ENCODE results near the gene BNIP5.

BNIP5 gene, protein sequence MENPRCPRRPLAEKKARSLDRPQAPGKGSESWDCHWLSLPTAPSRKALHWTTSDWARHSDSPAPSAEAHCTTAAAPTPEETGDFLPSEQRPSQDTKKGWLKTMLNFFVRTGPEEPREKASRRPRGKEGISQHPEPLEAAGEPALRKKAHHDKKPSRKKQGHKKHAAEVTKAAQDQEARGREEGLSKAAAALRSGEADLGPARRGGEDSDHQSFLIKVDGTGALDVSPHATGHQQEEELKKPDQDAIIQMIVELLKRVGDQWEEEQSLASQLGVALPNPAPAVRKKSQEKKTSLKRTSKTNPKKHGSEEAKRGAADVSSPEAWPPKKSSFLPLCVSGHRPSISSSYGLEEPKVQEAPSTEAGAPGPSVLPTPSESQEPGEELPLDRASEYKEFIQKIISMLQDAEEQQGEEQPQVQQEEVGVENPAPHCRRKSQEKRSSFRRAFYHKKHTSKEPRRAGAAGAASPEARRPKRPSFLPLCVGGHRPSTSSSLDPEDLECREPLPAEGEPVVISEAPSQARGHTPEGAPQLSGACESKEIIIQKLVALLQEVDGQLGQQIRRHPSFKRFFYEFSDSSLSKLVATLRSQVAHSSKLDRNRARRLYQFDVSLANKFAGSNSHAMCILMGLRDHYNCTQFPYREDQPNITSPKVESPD

DNA sequence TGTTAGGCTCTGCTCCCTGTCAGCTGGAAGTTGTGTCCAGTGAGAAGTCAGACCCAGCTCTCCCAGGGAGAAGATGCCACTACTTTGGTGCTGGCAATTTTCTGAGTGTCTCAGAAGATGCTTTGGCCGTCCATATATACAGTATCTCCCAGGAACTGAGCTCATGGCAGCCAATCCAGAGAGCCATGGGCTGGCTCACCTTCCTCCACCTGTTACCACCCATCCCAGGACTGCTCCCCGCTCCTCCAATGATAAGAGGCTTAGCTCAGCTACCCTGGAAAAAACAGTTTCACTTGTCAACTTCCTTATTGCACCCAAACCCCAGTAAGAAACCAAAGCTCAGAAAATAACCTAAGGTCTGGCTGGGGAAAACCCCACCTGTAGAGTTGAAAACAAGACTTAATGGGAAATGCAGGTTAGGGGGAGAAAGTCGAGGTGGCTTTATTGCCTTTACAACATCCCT lies at the start of gene BNIP5:
Gene BNIP5 (minus strand): TSS at position 110 of the 463 bp plus-strand sequence. CDS start 6,198 bp downstream, outside the sequence.
- H3K4me3 ChIP-seq, result no peak within 1 kb of the TSS
- no peak within 1 kb of the TSS for H3K9ac ChIP-seq (ENCODE audit: insufficient read length)
- no peak within 1 kb of the TSS for H3K27ac ChIP-seq
- no peak for DNase-seq (ENCODE audit: low read depth, low spot score)
- H3K36me3 ChIP-seq (ENCODE audit: insufficient read depth, low read length), result no peaks in the 10 kb centered on the region
- TF ChIP-seq EZH2 (IDR thresholded peaks at IDR 0.05), result no peak
- TF ChIP-seq POLR2AphosphoS5 (IDR thresholded peaks at IDR 0.05; ENCODE audit: borderline replicate concordance, low read depth, low read length), result no peak
- TF ChIP-seq FOXP2 (optimal IDR thresholded peaks at IDR 0.05; ENCODE audit: control extremely low read depth, extremely low read length, insufficient read depth), result no peak
- no peaks in the 10 kb centered on the region for H3K9me3 ChIP-seq (ENCODE audit: low read depth, low read length)

DNA sequence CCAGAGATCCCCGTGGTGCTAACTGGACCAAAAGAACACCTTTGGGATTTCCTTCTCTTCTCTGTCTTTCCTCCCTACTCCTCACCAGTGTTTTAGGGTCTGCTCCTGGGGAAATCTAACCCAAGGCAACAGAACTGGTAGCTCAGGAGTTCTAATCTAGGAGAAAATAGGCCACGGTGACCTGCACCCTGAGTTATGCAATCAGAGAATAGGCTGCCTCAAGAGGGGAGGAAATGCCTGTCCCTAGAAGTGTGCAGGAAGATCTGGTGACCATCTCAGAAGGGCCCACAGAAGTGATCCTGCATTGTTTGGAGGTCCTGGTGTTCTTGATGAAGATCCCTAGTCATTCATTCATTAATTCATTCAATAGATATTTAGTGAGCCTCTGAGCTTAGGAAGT lies 47.4 kb upstream of the BNIP5 start:
- Histone ChIP-seq H3K4me3 (no peak overlapping the region), H3K9ac (ENCODE audit: insufficient read length) (no peak overlapping the region), H3K9me3 (ENCODE audit: low read depth, low read length) (no peaks in the 10 kb centered on the region), H3K27ac (no peak overlapping the region), H3K36me3 (ENCODE audit: insufficient read depth, low read length) (no peaks in the 10 kb centered on the region)
- no peak for DNase-seq (ENCODE audit: low read depth, low spot score)
- TF ChIP-seq EZH2 (IDR thresholded peaks at IDR 0.05), result no peak
- TF ChIP-seq FOXP2 (optimal IDR thresholded peaks at IDR 0.05; ENCODE audit: control extremely low read depth, extremely low read length, insufficient read depth), result no peak
- TF ChIP-seq POLR2AphosphoS5 (IDR thresholded peaks at IDR 0.05; ENCODE audit: borderline replicate concordance, low read depth, low read length), result no peak

DNA sequence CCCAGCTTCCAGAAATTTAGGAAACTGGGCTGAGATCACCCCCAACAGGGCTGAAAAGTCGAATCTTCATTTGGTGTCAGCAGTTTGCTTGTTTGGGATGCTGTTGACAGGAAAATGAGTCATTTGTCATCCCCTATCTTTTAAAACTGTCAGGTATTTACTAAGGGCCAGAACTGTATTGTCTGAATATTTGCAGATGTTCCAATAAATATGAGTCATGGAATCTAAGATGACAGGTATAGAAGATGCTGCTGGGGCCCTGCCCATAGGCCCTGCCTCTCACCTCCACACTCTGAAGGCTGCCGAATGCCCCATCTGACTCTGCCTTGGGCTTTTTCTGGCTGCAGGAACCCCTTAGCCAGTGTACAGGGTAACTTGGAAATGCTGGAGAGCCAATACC lies 46.9 kb upstream of the BNIP5 start:
- TF ChIP-seq POLR2AphosphoS5 (IDR thresholded peaks at IDR 0.05; ENCODE audit: borderline replicate concordance, low read depth, low read length) (no peak), EZH2 (IDR thresholded peaks at IDR 0.05) (no peak), FOXP2 (optimal IDR thresholded peaks at IDR 0.05; ENCODE audit: control extremely low read depth, extremely low read length, insufficient read depth) (no peak)
- Histone ChIP-seq H3K9me3 (ENCODE audit: low read depth, low read length) (no peaks in the 10 kb centered on the region), H3K9ac (ENCODE audit: insufficient read length) (no peak overlapping the region), H3K36me3 (ENCODE audit: insufficient read depth, low read length) (no peaks in the 10 kb centered on the region), H3K27ac (no peak overlapping the region), H3K4me3 (no peak overlapping the region)
- no peak for DNase-seq (ENCODE audit: low read depth, low spot score)

DNA sequence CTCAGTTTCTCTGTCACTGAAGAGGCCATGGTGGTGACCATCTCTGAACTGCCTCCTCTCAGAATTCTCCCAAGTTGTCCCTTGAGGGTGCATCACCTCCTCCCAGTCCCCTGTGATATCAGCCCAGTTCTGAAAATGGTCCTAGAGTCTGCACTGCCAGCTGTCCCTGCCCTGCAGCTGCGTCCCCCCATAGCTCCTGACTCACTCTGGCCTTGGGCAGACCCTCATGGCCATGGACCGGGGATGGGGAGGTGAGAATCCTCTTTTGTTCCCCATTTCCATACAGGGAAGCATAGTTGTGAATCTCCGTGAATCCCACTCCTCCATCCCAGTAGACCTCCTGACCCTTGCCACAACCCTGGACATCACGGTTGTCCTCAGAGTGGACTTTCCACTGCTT lies 46.3 kb upstream of the BNIP5 start:
- H3K4me3 ChIP-seq, result no peak overlapping the region
- H3K27ac ChIP-seq, result no peak overlapping the region

DNA sequence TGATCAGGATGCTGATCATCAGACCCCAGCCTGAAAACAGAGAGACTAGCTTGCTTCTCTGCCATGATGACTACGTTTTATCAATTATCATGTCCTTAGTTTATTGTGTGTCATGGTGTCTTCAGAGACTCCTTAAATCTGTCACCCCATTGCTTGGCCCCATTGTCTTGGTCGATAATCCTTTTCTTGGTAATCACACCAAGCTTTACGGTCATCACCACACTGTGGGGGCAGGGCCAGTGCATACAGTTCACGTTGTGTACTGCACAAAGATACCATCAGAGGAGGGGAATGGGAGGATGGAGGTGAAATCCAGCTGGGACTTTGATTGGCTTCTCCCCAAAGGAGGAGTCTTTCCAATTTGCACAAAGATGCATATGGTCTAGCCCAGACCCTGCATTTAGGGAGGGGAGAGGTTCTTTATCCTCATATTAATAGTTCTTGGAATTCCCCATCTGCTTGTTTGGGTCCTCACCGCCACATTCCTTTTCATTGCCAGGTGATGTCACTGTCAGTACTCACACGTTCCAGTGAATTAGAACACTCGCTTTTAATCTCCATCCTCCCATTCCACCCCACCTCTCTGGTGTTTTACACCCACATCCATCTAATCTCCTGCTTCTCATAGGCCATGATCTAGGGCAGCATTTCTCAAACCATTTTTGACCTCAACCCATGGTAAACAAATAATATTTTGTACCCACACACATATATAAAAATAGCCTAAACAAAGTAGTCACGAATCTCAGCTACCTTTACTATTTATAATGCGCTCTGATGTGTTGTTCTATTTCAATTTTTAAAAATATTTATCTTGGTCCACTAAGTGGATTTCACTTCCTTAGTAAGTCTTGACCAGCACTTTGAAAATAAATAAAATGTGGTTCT lies 45.1 kb upstream of the BNIP5 start:
- Histone ChIP-seq H3K36me3 (ENCODE audit: insufficient read depth, low read length) (no peaks in the 10 kb centered on the region), H3K4me3 (no peak overlapping the region), H3K27ac (no peak overlapping the region), H3K9ac (ENCODE audit: insufficient read length) (no peak overlapping the region), H3K9me3 (ENCODE audit: low read depth, low read length) (no peaks in the 10 kb centered on the region)
- no peak for TF ChIP-seq FOXP2 (optimal IDR thresholded peaks at IDR 0.05; ENCODE audit: control extremely low read depth, extremely low read length, insufficient read depth)
- TF ChIP-seq POLR2AphosphoS5 (IDR thresholded peaks at IDR 0.05; ENCODE audit: borderline replicate concordance, low read depth, low read length), result no peak
- TF ChIP-seq EZH2 (IDR thresholded peaks at IDR 0.05), result no peak
- no peak for DNase-seq (ENCODE audit: low read depth, low spot score)

More for the DNA sequence above, 46.3 kb upstream of the BNIP5 start:
- Histone ChIP-seq H3K9ac (ENCODE audit: insufficient read length) (no peak overlapping the region), H3K36me3 (ENCODE audit: insufficient read depth, low read length) (no peaks in the 10 kb centered on the region), H3K9me3 (ENCODE audit: low read depth, low read length) (no peaks in the 10 kb centered on the region)
- TF ChIP-seq POLR2AphosphoS5 (IDR thresholded peaks at IDR 0.05; ENCODE audit: borderline replicate concordance, low read depth, low read length) (no peak), EZH2 (IDR thresholded peaks at IDR 0.05) (no peak), FOXP2 (optimal IDR thresholded peaks at IDR 0.05; ENCODE audit: control extremely low read depth, extremely low read length, insufficient read depth) (no peak)
- DNase-seq (ENCODE audit: low read depth, low spot score), result no peak

DNA sequence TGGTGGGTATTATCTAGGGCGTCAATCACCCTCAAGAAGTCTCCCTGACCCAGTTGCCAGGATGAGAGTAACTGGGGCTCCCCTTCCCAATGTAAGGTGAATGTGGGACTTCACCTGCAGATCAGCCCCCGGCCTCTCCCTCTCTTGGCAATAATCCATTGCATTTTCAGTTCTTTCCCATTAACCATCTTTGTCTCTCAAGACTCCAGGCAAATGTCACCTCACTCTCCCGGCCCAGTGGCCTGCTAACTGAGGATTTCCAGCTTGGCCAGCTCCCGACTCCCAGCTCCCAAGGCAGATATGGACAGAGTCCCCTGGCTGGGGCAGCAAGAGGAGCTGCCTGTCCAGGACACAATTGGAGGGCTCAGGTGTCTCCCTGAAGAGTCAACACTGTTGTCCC lies 43.5 kb upstream of the BNIP5 start:
- no peak overlapping the region for H3K9ac ChIP-seq (ENCODE audit: insufficient read length)
- no peaks in the 10 kb centered on the region for H3K9me3 ChIP-seq (ENCODE audit: low read depth, low read length)
- H3K36me3 ChIP-seq (ENCODE audit: insufficient read depth, low read length), result no peaks in the 10 kb centered on the region
- H3K4me3 ChIP-seq, result no peak overlapping the region
- no peak overlapping the region for H3K27ac ChIP-seq
- TF ChIP-seq EZH2 (IDR thresholded peaks at IDR 0.05) (no peak), POLR2AphosphoS5 (IDR thresholded peaks at IDR 0.05; ENCODE audit: borderline replicate concordance, low read depth, low read length) (no peak), FOXP2 (optimal IDR thresholded peaks at IDR 0.05; ENCODE audit: control extremely low read depth, extremely low read length, insufficient read depth) (no peak)
- DNase-seq (ENCODE audit: low read depth, low spot score), result no peak

DNA sequence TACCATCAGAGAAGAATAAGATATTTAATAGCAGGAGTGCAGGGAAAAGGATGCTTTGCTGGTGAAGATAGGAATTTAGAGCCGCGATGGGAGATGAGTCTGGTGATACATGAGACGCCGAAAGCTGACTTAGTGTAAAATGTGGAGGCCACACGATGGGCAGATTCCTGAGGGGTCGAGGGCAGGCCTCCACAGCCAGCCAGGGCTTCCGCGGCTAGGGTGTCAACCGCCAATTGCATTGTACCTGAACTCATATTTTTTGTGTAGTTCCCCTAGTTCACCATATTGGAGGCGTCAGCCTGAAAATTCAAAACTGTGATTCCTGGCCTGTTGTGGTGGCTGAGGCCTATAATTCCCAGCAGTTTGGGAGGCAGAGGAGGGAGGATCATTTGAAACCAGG lies 42.2 kb upstream of the BNIP5 start:
- DNase-seq (ENCODE audit: low read depth, low spot score), result no peak

More for the DNA sequence above, 42.2 kb upstream of the BNIP5 start:
- no peak overlapping the region for H3K27ac ChIP-seq
- no peaks in the 10 kb centered on the region for H3K36me3 ChIP-seq (ENCODE audit: insufficient read depth, low read length)
- H3K4me3 ChIP-seq, result no peak overlapping the region
- no peak for TF ChIP-seq FOXP2 (optimal IDR thresholded peaks at IDR 0.05; ENCODE audit: control extremely low read depth, extremely low read length, insufficient read depth)
- no peak overlapping the region for H3K9ac ChIP-seq (ENCODE audit: insufficient read length)
- H3K9me3 ChIP-seq (ENCODE audit: low read depth, low read length), result no peaks in the 10 kb centered on the region
